Fibroblast of lung (primary cell): Measurements from ENCODE around the gene NDUFA3.

Experiments used
- CTCF ChIP-seq, 2 donors: IDR thresholded peaks in 1 of 2; conservative IDR thresholded peaks in 1 of 2; 1 replicate in 1 of 2; 2 replicates in 1 of 2; pipeline ENCODE4 v1.5.1; 2011 to 2012; ENCODE audit warnings: low read length in 2 of 2, control low read depth in 1 of 2, inconsistent platforms in 1 of 2, low read depth in 1 of 2, mild to moderate bottlenecking in 1 of 2
- EZH2 ChIP-seq: IDR thresholded peaks from 2 replicates; pipeline ENCODE4 v1.5.1; 2012; ENCODE audit warnings: low read length, control low read depth, mild to moderate bottlenecking; ENCODE audit errors: missing control alignments

GRCh38 chr19:54124393-54124792 is 21.7 kb downstream of the NDUFA3 start:
- TF ChIP-seq CTCF (conservative IDR thresholded peaks at IDR 0.05 in 1 of 2, IDR thresholded peaks at IDR 0.05 in 1 of 2; ENCODE audit: low read depth in 1 of 2, low read length in 2 of 2) = no peak
- TF ChIP-seq EZH2 = no peak
